ENCODE measurements around the gene LRRC75B. TPM values are rescaled to one million over a fixed set of nuclear protein-coding genes. Genes with fewer than 3 reads are reported as not detected.

Gene LRRC75B, protein sequence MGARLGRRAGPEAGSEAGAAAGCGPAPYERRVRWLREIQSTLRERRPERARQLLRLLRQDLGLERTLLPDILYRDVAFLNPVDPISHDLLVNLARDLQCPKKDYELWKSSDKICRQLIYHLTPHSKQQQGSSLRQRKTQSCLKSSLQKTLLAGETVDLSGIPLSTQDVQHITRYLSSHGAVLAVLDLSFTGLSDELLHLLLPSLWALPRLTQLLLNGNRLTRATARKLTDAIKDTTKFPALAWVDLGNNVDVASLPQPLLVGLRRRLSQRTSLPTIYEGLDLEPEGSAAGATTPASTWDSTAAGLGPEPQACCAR
- under 1 TPM; 0.98 to 0.99 TPM for total RNA-seq

DNA sequence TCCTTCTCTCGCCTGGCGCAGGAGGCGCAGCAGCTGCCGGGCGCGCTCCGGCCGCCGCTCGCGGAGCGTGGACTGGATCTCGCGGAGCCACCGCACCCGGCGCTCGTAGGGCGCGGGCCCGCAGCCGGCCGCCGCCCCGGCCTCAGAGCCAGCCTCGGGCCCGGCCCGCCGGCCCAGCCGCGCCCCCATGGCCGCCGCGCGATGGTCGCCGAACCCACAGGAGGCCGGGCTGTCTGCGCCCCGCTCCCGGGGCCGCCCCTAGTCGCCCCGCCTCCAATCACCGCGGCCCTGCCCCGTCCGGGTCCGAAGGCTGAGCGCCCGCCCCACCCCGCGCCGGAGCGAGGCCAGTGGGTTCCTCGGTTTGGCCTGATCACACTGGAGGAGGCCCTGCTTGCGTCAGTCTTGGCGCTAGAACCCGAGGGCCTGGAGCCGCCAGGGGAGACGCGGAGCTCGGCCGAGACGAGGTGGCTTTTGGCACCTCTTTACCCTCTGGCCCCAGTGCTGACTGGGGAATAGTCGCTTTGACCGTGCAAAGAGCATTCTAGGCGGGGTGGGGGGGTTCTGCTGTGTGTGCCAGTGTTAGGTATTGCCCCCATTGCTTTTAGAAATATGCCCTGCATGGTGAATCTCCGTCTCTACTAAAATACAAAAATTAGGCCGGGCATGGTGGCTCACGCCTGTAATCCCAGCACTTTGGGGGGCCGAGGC lies at the start of gene LRRC75B:
Gene LRRC75B (minus strand): TSS at position 223 of the 708 bp plus-strand sequence. CDS start 34 bp downstream, at position 189.

DNA sequence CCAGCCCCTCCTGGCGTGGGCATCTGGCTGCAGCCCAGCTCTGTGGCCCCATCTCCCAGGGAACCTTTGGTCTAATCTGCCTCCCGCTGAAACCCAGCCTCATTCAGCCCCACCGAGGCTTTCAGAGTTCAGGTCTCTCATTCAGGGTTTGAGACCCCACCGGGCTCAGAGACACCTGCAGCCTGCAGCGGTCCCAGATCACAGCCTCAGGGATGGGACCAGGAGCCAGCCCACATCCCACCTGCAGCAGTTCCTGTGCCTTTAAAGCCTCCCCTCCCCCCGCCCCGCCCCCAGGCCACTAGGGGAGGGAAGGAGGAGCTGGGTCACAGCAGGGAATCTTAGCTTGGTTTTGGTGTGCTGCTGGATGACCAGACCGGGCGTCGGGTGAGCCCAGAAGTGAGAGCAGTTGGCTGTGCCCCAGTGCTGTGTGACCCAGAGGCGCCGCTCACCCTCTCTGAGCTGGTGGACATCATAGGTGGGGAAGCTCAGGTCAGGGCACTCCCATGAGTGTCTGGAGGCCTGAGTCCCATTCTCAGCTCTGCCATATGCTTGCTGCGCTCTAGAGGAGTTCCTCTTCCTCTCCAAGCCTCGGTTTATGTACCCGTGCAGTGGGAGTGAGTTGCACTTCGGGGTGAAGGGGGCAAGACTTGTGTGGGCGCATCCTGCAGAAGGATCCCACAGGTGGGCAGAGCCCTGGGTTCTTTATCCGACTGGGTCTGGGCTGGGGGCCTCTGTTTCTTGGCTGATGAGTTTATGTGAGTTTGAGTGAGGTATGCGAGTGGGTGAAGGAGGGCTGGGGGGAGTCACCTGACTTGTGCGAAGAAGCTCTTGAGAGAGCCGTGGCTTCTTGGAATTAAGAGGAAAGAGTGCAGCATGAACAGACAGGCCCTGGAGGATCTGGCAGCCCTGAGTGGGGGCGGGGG lies 10.2 kb upstream of the LRRC75B start, which contains the start of gene GGT1:
Gene GGT1 (plus strand): TSS at position 347 of the 923 bp plus-strand sequence. CDS start 7,889 bp downstream, outside the sequence.

DNA sequence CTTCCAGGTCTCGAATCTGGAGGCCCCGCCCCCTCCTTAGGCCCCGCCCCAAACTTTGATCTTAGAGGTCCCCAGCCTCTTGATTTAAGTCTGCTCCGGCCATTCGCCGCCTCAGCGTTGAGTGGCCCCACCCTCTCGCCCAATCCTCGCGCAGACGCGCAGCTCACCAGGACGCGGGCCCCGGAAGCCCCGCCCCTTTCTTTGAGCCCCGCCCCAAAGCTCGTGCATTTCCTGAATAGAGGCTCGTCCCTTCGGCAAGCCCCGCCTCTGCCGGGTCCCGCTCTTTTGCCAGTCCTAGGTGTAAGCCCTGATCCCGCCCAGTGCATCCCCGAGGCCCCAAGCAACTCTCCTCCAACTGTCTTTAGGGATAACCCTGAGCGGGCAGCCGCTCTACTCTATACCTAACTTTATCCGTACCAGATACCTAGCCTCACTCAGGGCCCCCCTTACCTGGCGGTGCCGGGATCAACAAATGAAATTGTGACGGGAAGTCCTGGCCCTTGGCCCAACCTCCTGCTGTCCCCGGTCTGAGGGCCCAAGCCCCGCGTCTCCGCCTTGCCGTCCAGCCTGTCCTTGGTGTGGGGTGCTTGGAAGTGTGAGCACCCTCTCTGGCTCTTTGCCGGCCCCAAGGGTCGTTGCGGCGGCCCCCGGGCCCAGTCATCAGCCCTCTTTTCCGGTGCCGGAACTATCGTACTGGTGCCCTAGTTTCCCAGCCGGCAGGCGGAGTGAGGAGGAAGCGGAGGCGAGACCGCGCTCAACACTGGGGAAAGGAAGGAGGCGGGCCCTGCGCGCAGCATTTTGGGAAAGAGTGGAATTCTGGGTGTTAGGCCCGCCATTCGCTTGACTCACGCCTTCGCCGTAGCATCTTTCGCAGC lies 37.5 kb downstream of the LRRC75B start, which contains the start of gene SNRPD3:
Gene SNRPD3 (plus strand): TSS at position 835 of the 875 bp plus-strand sequence. CDS start 1,676 bp downstream, outside the sequence.

DNA sequence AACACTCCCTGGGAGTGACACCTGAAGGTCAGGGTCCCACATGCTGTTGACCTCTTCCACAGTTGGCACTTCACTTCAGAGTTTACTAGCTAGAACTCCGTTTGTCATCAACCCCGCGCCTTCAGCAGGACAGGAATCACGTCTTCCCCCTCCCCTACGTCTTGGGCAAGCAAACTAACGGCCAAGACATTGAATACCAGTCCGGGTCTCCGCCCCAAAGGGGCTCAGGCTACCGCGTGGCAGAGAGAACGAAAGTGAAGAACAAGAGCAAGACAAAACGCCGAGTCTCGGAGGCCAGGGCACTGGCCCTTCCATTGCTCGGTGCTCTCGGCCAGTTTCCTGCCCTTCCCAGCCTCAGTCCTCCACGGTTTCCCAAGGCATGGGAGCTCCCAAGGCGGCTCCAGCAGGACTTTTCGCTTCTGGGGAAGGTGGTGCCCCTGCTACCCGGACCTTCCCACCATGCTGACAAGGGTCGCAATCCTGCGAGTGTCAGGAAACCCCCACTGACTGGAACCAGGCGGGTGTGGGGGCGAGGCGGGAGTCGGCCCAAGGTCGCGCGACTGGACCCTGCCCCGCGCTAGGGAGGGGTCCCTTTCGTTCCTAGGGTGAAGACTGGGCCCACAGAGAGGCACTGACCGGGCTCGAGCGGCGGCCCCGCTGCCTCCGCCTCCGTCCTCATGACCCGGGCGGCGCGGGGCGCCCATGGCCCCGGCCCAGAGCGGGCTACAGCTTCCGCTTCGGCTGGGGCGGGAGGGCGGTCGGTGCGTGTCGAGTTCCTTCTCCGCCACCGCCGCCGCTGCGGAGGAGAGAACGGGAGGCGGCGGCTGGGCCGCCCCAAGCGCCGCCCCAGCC lies 38.3 kb downstream of the LRRC75B start, which contains the start of gene GUCD1:
Gene GUCD1 (minus strand): TSS at position 826 of the 852 bp plus-strand sequence. CDS start 147 bp downstream, at position 679.

Other genes with a start within 250 kb of the LRRC75B start
- 10 to 100 TPM; 31.8 to 36.5 TPM for gene ADORA2A, start 165.5 kb downstream of the LRRC75B start, total RNA-seq
- under 1 TPM; 0.53 to 0.83 TPM for gene UPB1, start 97.7 kb downstream of the LRRC75B start, total RNA-seq
- gene GUCD1, start 37.9 kb downstream of the LRRC75B start, total RNA-seq = 100 to 1,000 TPM; 108 to 110 TPM
- 10 to 100 TPM; 86.7 to 93.1 TPM for gene SNRPD3, start 37.1 kb downstream of the LRRC75B start, total RNA-seq
- gene GGT1, start 10.1 kb upstream of the LRRC75B start, total RNA-seq = 10 to 100 TPM; 30.8 to 32.7 TPM
- gene PIWIL3, start 181.6 kb upstream of the LRRC75B start, total RNA-seq = not detected
- under 1 TPM; 0.10 to 0.12 TPM for gene SGSM1, start 213.1 kb upstream of the LRRC75B start, total RNA-seq

Measured in activated naive CD4-positive, alpha-beta T cell treated with anti-CD3 and anti-CD28 coated beads, Interleukin-2, amount 10 ng/mL, durations not matched to agents 5 hours and 36 hours (primary cell).